Left cardiac atrium (tissue), 4 donors: Measurements from ENCODE around the gene WNT10A. TPM values are rescaled to one million over a fixed set of nuclear protein-coding genes. Genes with fewer than 3 reads are reported as not detected.
A peak's percentile ranks its signal among the peaks of the same experiment; 100 is the strongest.

Experiments
- ATAC-seq, 2 donors: fragments of 200-7000 bp; cut with Tn5 transposase; one replicate each; pipeline ENCODE4 v1.9.1; 2020; ENCODE audit warnings: mild to moderate bottlenecking in 2 of 2, moderate library complexity in 2 of 2
- DNase-seq: peaks from one replicate; pipeline ENCODE4 v3.0.0-alpha.2; 2020
- intact Hi-C, 2 donors: fragments of 100-400 bp; cut with DNase I; formaldehyde crosslinking; loops; one replicate each; pipeline versions ENCODE4 v1.14.1 to v1.15.1; 2022 to 2023
- total RNA-seq, 2 donors: library from RNA; stranded (reverse); fragmentation: NEBNext Ultra II Directional; extraction: Animal tissue kit (Norgen Biotek cat#: 25700); gene quantifications; one replicate each; pipeline ENCODE4 v1.2.1, GENCODE V29; 2021
- donor health status: DM: no; HTN: yes; CAD: no.
- donor health status: DM: no; HTN: yes; CAD: no; lungs with severe emphysema.
- donor health status: DM: yes; HTN: yes; CAD: no.
- donor health status: Dilated cardiomyopathy.

WNT10A gene
- total RNA-seq, 2 donors from 2014 or later: 0.52 TPM; not detected in 1

GRCh38 chr2:218872645-218873358 lies 7.8 kb upstream of the WNT10A start:
- ATAC-seq: no peak
- intact Hi-C loops: loop anchor here in 1 of 2 donors (10.0 kb wide), 1 partner anchor 282 kb away; no protein-coding TSS in a partner anchor
- no peak for DNase-seq

GRCh38 chr2:218873359-218874194 lies 7.1 kb upstream of the WNT10A start:
- intact Hi-C loops: loop anchor here in 1 of 2 donors (10.0 kb wide), 1 partner anchor 281 kb away; no protein-coding TSS in a partner anchor
- no peak for ATAC-seq
- no peak for DNase-seq

GRCh38 chr2:218875692-218876246 lies 4.9 kb upstream of the WNT10A start:
- DNase-seq: no peak
- intact Hi-C loops: loop anchor here in 1 of 2 donors (10.0 kb wide), 1 partner anchor 279 kb away; no protein-coding TSS in a partner anchor

GRCh38 chr2:218876562-218877219 lies 4.0 kb upstream of the WNT10A start:
- DNase-seq (peak; percentile 51), ATAC-seq (peak; percentile 32 to 36)
- intact Hi-C loops: loop anchor here in 1 of 2 donors (10.0 kb wide), 1 partner anchor 278 kb away; no protein-coding TSS in a partner anchor

More at GRCh38 chr2:218875692-218876246, 4.9 kb upstream of the WNT10A start:
- no peak for ATAC-seq

- intact Hi-C loops: loop anchor here in 1 of 2 donors (10.0 kb wide), 1 partner anchor 277 kb away; no protein-coding TSS in a partner anchor
- no peak for DNase-seq
- ATAC-seq: no peak
Observed at GRCh38 chr2:218877331-218877730, 3.3 kb upstream of the WNT10A start.

GRCh38 chr2:218877891-218878290 lies 2.8 kb upstream of the WNT10A start:
- intact Hi-C loops: loop anchor here in 1 of 2 donors (10.0 kb wide), 1 partner anchor 277 kb away; no protein-coding TSS in a partner anchor
- ATAC-seq (no peak), DNase-seq (no peak)

GRCh38 chr2:218878486-218878885 lies 2.2 kb upstream of the WNT10A start:
- no peak for DNase-seq
- ATAC-seq: no peak
- intact Hi-C loops: loop anchor here in 1 of 2 donors (10.0 kb wide), 1 partner anchor 276 kb away; no protein-coding TSS in a partner anchor

- ATAC-seq: no peak
- intact Hi-C loops: loop anchor here in 1 of 2 donors (10.0 kb wide), 1 partner anchor 276 kb away; no protein-coding TSS in a partner anchor
- no peak for DNase-seq
Observed at GRCh38 chr2:218878926-218879761, 1.5 kb upstream of the WNT10A start.

GRCh38 chr2:218879776-218880101 lies 913 bp upstream of the WNT10A start:
- intact Hi-C loops: loop anchor here in 1 of 2 donors (10.0 kb wide), 1 partner anchor 275 kb away; no protein-coding TSS in a partner anchor
- ATAC-seq (no peak), DNase-seq (no peak)

GRCh38 chr2:218880859-218881594 lies 375 bp downstream of the WNT10A start:
- ATAC-seq (no peak), DNase-seq (no peak)
- intact Hi-C loops: no loop called here

- intact Hi-C loops: no loop called here
- DNase-seq (no peak), ATAC-seq (no peak)
Observed at GRCh38 chr2:218881744-218882460, 1.2 kb downstream of the WNT10A start.

GRCh38 chr2:218882461-218882816 lies 1.8 kb downstream of the WNT10A start:
- ATAC-seq: no peak
- no peak for DNase-seq
- intact Hi-C loops: no loop called here

GRCh38 chr2:218882866-218883366 lies 2.3 kb downstream of the WNT10A start:
- intact Hi-C loops: no loop called here
- ATAC-seq (peak in 1 of 2 donors; percentile 37), DNase-seq (no peak)

GRCh38 chr2:218883491-218884490 lies 3.1 kb downstream of the WNT10A start:
- intact Hi-C loops: no loop called here
- DNase-seq (no peak), ATAC-seq (peak; percentile 60 to 65)

GRCh38 chr2:218884519-218884918 lies 3.9 kb downstream of the WNT10A start:
- ATAC-seq (no peak), DNase-seq (no peak)
- intact Hi-C loops: no loop called here
